Measurements from ENCODE around the gene ODF4. TPM values are rescaled to one million over a fixed set of nuclear protein-coding genes. Genes with fewer than 3 reads are reported as not detected.
"Not testable (repeated sequence)": the region's sequence is repeated elsewhere in the genome, so short reads cannot be mapped to it uniquely, and the experiment has no call there.

Gene ODF4
- total RNA-seq, 4 donors from 2014 or later, result not detected

- no peaks in the 10 kb centered on the region for H3K9me3 ChIP-seq
- H3K27me3 ChIP-seq, result no peaks in the 10 kb centered on the region
- peaks cover 0 to 48% (median 0%) of the 10 kb centered on the region in 3 donors for H3K36me3 ChIP-seq
- no peak for TF ChIP-seq POLR2A (IDR thresholded peaks at IDR 0.05)
- TF ChIP-seq, protein P1, sequence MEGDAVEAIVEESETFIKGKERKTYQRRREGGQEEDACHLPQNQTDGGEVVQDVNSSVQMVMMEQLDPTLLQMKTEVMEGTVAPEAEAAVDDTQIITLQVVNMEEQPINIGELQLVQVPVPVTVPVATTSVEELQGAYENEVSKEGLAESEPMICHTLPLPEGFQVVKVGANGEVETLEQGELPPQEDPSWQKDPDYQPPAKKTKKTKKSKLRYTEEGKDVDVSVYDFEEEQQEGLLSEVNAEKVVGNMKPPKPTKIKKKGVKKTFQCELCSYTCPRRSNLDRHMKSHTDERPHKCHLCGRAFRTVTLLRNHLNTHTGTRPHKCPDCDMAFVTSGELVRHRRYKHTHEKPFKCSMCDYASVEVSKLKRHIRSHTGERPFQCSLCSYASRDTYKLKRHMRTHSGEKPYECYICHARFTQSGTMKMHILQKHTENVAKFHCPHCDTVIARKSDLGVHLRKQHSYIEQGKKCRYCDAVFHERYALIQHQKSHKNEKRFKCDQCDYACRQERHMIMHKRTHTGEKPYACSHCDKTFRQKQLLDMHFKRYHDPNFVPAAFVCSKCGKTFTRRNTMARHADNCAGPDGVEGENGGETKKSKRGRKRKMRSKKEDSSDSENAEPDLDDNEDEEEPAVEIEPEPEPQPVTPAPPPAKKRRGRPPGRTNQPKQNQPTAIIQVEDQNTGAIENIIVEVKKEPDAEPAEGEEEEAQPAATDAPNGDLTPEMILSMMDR (IDR thresholded peaks at IDR 0.05), result no peak
- peak overlapping the region in 2 of 4 donors; percentile 79 to 80 for H3K27ac ChIP-seq
- no peak for DNase-seq
- peaks cover 0 to 44% (median 17%) of the 10 kb centered on the region in 4 donors for H3K4me1 ChIP-seq
- no peak overlapping the region for H3K4me3 ChIP-seq
Observed at GRCh38 chr17:8377422-8377821, 37.8 kb downstream of the ODF4 start.

DNA sequence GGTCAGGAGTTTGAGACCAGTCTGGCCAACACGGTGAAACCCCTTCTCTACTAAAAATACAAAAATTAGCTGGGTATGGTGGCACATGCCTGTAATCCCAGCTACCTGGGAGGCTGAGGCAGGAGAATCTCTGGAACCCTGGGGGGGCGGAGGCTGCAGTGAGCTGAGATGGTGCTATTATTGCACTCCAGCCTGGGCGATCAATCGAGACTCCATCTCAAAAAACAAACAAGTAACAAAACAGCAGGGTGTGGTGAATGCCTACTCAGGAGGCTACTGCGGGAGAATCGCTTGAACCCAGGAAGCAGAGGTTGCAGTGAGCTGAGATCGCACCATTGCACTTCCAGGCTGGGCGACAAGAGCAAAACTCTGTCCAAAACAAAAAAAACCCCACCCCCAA is 38.5 kb downstream of the ODF4 start:
- H3K9me3 ChIP-seq, H3K4me3 ChIP-seq, H3K27me3 ChIP-seq, DNase-seq, H3K27ac ChIP-seq: not testable (repeated sequence)
- peaks cover 0 to 44% (median 17%) of the 10 kb centered on the region in 4 donors for H3K4me1 ChIP-seq
- H3K36me3 ChIP-seq, result peaks cover 0 to 48% (median 0%) of the 10 kb centered on the region in 3 donors

- no peaks in the 10 kb centered on the region for H3K27me3 ChIP-seq
- peaks cover 0 to 48% (median 0%) of the 10 kb centered on the region in 3 donors for H3K36me3 ChIP-seq
- no peak for DNase-seq
Observed at GRCh38 chr17:8380049-8380448, 40.4 kb downstream of the ODF4 start.

DNA sequence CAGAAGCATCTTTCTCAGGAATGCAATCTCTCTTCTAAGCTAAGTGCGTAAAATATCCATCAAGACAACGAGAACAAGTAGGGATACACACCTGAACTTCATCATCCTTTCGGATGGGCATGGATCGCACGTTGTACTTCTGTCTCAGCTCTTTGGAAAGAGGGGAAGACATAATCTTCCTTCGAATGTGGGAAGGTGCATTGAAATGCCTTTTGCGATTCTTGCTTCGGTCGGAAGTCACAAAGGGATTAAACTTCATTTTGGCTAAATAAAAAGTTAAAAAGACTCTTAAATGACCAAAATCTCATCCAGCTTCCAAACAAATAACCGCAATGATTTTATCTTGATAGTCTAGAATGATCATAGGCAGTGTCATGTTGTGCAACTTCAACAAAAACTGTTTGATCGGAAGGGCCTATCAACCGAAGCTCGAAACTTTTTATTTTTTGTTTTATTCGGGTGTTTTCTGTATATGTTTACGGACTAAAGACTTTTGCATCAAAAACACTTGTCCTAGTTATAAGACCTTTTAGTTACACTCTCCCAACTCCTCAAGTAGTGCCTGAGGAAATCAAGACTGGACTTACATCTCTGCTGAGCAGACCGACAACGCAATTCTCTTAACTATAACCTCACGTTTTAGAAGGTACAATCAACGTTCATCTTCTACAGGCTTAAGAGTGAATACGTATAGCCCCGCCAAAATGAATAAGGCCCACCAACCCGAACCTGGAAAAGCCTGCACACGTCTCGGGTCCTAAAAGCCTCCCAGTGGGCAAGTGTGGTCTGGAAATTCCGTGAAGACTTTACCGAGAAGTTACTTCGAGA is 42.6 kb downstream of the ODF4 start:
- Histone ChIP-seq H3K27me3 (no peaks in the 10 kb centered on the region), H3K27ac (peak overlapping the region; percentile 78 to 96 (median 92)), H3K4me3 (peak overlapping the region; percentile 75 to 79 (median 78)), H3K4me1 (peaks cover 0 to 32% (median 14%) of the 10 kb centered on the region in 4 donors), H3K9me3 (no peaks in the 10 kb centered on the region), H3K36me3 (peaks cover 0 to 44% (median 0%) of the 10 kb centered on the region in 3 donors)
- TF ChIP-seq POLR2A (IDR thresholded peaks at IDR 0.05), result no peak
- TF ChIP-seq, protein P1 (IDR thresholded peaks at IDR 0.05), result no peak
- no peak for DNase-seq

More at GRCh38 chr17:8380049-8380448, 40.4 kb downstream of the ODF4 start:
- Histone ChIP-seq H3K9me3 (no peaks in the 10 kb centered on the region), H3K4me3 (no peak overlapping the region), H3K4me1 (peaks cover 0 to 47% (median 17%) of the 10 kb centered on the region in 4 donors), H3K27ac (no peak overlapping the region)
- no peak for TF ChIP-seq POLR2A (IDR thresholded peaks at IDR 0.05)
- TF ChIP-seq, protein P1 (IDR thresholded peaks at IDR 0.05), result no peak

DNA sequence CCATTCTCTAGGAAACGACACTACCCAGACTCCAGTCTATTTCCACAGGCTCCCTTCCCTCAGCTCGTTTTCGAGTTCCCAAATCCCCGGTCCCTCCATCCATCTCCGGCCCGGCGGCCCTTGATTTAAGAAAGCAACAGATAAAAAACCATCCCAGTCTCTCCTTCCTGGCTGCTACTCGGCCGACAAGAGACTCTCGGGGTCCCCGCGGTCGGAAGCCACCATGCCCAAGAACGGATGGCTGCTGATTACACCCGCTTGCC is 43.2 kb downstream of the ODF4 start:
- no peaks in the 10 kb centered on the region for H3K9me3 ChIP-seq
- TF ChIP-seq POLR2A (IDR thresholded peaks at IDR 0.05), result peak in 1 of 2 donors; percentile 72
- TF ChIP-seq, protein P1 (IDR thresholded peaks at IDR 0.05), result no peak
- peak overlapping the region; percentile 75 to 79 (median 78) for H3K4me3 ChIP-seq
- H3K27me3 ChIP-seq, result no peaks in the 10 kb centered on the region
- H3K4me1 ChIP-seq, result peaks cover 0 to 32% (median 14%) of the 10 kb centered on the region in 4 donors
- DNase-seq, result no peak
- H3K27ac ChIP-seq, result peak overlapping the region; percentile 78 to 96 (median 92)
- H3K36me3 ChIP-seq, result peaks cover 0 to 39% (median 0%) of the 10 kb centered on the region in 3 donors

GRCh38 chr17:8383143-8383822 is 43.6 kb downstream of the ODF4 start, which contains the start of gene RPL26:
Gene RPL26, minus strand, starts transcription at chr17:8383193. Its CDS starts 883 bp downstream, at chr17:8382310.
- H3K4me1 ChIP-seq, result peaks cover 0 to 32% (median 14%) of the 10 kb centered on the region in 4 donors
- H3K36me3 ChIP-seq, result peaks cover 0 to 34% (median 0%) of the 10 kb centered on the region in 3 donors
- peak; percentile 95 to 99 (median 96) for DNase-seq
- peak; percentile 76 to 80 for TF ChIP-seq POLR2A (IDR thresholded peaks at IDR 0.05)
- TF ChIP-seq, protein P1 (IDR thresholded peaks at IDR 0.05), result peak; percentile 98 to 99 (median 98)
- H3K4me3 ChIP-seq, result peak within 1 kb of the TSS; percentile 75 to 79 (median 78)
- H3K27ac ChIP-seq, result peak within 1 kb of the TSS; percentile 78 to 96 (median 92)
- no peaks in the 10 kb centered on the region for H3K27me3 ChIP-seq
- H3K9me3 ChIP-seq, result no peaks in the 10 kb centered on the region

All from Peyer's patch (tissue), 4 donors.